HG03520 (cell line): ENCODE measurements around the gene LAMA3.

ENCODE experiments used
- ATAC-seq: cut with Tn5 transposase; IDR thresholded peaks from one replicate; pipeline ENCODE4 v1.9.1; 2021; ENCODE audit warnings: mild to moderate bottlenecking, moderate library complexity; ENCODE audit not compliant: unreplicated experiment

LAMA3 gene

DNA sequence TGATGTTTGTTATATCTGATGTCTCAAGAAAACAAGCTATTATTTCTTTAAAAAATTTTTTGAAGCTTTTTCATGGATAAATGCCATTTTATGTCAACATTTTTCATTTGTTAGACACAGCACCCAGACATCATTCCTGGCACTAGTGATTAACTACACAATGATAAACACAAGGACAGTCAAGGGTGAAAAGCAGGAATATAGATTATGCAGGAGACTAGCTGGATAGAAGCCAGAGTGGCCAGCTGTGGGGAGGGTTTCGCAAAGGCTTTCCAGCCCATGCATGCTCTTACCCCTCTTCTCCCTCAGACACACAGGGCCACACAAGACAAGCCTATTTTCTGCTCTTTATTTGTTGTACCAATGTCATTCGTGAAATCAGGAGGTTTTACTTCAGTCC is 198.2 kb downstream of the LAMA3 start:
- no peak for ATAC-seq

DNA sequence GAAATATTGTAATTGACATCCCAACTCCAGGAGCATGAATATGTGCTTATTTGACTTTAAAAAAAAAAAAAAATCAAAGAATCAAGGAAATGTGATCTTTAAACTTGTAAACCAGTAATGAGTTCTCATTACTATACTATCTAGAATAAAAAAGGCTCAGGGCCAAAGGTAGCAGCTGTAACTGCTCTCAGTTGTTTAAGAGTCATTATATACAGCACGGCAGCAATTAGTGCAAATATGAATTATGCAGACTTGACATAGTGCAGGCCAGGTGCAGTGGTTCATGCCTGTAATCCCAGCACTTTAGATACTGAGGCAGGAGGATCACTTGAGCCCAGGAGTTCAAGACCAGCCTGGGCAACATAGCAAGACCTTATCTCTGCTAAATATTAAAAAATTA is 199.6 kb downstream of the LAMA3 start:
- ATAC-seq, result no peak

DNA sequence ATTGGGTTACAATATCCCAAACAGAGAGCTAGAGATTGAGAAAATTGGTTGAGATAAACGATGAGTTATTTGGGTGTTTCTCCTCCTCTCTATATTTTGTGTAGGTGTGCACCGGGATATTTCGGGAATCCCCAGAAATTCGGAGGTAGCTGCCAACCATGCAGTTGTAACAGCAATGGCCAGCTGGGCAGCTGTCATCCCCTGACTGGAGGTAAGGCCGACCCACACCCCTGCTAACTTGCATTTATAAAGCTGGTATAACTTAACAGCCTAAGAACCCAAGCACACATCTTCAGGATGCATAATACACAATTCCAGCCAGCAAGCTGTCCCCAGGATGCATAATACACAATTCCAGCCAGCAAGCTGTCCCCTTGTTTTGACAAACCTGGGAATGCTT is 200.7 kb downstream of the LAMA3 start:
- ATAC-seq, result no peak

DNA sequence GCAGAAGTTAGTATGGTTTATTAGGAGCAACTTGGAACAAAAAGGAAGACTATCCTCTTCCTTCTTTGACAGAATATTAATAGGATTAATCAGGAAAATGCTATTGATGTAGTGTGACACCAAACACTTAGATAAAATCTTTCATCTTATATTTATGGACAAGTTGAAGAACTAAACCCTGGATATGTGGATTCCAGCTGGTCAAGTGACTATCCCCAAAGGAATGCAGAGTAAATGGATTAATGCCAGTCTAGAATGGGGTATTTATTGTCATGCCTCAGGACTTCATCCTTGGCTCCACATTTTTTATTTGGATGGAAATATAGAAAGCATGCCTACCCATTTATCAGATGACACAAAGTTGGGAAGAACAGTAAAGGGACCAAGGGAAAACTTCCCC is 201.3 kb downstream of the LAMA3 start:
- ATAC-seq, result no peak

DNA sequence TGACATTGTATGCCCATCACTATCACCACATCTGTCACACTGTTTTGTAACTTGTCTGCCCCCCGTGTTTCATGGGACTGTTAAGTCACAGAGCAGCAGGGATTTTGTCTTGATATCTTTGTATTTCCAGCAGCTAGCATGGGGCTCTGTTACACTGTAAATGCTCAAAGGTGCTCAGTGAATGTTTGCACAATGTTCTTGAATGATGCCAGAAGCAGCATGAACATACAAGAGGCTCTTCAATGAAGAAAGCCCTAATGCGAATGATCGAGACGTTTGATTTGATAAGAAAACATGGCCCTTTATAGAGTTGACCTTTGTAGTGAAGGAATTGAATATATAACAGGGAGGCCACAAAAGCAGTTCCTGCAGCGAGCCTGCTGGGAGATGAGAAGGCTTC is 204.4 kb downstream of the LAMA3 start:
- no peak for ATAC-seq

DNA sequence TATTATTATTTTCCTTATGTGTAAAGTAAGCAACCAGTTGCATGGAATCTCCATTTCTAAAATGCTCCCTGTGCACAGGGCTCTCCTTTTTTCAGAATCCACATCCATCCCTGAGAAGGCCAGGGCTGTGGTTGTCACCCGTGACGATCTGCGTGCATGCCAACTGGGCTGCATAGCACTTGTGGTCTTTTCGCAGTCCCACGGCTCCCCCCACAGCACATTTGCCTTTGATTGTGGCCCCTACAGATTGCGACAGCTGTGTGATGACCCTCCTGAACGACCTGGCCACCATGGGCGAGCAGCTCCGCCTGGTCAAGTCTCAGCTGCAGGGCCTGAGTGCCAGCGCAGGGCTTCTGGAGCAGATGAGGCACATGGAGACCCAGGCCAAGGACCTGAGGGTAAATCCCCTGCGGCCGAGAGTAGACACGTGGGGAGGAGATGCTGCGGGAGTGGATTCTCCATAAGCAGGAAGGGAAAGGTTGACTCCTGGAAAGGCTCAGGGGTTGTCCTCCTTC is 205.5 kb downstream of the LAMA3 start:
- ATAC-seq, result no peak

DNA sequence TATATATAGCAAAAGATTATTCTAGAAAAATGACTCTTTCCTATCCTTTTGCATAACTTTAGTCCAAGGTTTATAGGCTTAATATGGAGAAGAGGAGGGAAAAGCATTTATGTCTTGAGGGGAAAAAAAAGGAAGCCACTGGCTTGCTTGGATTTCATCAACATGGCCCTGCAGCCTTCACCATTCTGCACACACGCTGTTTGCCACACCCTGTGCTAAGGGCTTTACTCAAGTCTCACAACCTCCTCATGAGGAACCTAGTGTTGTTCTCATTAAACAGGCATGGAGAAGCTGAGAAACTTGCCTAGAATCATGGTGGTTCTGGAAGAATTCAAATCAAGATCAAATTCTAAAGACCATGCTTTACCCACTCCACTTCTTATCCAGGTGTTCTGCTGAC is 208.0 kb downstream of the LAMA3 start:
- ATAC-seq, result no peak

DNA sequence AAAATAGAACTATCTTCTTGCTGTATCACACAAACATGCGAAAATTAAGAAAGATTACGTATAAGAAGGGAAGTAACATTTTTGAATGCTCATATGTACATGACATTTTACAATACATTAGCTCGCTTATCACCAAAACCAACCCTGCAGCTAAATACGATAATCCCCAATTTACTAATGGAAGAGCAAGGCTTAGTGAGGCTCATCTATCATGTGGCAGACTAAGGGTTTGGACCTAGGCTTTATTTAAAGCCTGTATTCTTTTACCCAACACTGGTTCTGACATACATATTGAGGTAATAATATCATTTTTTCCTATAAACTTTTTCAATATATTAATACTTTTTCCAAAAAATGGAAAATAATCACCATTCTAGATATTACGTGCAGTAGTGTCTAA is 208.5 kb downstream of the LAMA3 start:
- no peak for ATAC-seq

DNA sequence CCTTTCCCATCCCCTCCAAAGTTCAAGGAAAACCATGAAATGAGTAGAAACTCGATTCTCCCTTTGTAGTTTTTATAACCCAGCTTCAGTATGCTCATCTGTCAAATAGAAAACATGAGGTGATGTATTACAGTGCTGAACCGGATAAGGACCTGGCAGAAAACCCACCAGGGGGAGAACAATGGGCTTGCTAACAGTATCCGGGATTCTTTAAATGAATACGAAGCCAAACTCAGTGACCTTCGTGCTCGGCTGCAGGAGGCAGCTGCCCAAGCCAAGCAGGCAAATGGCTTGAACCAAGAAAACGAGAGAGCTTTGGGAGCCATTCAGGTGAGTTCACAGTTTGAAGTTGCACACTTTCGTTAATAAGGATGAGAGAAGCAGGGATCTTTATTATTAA is 211.7 kb downstream of the LAMA3 start:
- ATAC-seq, result no peak

DNA sequence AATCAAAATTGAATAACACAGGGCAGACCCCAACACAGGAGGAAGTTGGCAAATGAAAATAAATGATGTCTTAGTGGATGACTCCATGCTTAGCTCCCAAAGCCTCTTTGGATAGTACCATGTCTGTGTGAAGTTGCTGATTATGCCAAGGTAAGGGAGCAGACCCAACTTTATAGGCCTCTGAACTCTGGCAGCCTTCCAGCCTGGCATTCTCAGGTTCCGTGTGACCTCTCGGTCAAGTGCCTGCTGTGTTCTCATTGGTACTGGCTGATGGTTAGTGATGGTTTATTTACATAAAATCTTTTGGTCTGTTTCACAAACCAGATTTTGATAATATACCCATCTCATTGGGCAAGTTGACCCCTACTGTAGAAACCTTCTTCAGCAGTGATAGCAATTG is 213.1 kb downstream of the LAMA3 start:
- no peak for ATAC-seq

DNA sequence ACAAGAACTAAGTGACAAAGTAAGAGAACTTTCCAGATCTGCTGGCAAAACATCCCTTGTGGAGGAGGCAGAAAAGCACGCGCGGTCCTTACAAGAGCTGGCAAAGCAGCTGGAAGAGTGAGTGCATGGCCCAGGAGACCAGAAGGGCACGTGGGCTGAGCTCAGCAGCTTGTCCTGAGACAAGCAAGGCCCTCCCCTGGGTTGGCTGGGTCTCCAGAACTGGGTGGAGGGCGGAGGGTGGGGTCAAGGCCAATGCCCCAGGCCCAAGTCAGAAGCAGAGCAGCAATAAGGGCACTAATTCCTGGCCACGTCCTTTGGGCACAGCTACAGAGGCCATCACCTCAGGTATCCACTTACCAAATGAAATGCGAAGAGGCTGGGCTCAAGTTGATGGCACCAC is 214.7 kb downstream of the LAMA3 start:
- no peak for ATAC-seq

DNA sequence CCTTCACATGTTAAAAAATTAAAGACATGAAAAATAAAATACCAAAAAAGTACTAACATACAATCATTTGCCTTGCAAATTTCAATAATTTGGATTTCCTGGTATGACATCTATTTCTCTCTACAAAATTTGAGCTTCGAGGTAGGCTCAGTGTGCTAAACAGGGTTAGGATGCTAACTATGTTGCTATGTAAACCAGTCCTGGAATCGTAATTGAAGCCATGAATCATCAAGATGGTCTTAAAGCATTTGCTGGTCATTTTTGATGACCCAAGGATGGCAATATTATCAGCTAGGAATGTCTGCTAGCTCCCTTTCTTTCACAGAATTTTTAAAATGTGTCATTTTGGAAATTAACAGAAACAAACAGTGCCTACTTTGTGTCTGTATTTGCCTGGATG is 217.4 kb downstream of the LAMA3 start:
- no peak for ATAC-seq

DNA sequence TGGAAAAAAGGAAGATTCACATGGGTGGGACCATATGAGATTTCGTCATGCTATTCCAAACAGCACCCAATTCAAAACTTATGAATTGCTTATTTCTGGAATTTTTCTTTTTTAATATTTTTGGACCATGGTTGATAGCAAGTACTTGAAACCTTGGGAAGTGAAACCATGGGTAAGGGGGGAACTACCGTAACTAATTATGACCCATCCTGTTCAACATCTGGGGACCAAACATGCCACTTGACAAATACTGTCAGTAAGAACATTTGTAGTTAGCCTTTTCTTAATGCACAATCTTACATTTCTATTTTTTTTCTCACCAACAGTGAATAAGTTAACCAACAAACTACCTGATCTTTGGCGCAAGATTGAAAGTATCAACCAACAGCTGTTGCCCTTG is 219.6 kb downstream of the LAMA3 start:
- no peak for ATAC-seq

DNA sequence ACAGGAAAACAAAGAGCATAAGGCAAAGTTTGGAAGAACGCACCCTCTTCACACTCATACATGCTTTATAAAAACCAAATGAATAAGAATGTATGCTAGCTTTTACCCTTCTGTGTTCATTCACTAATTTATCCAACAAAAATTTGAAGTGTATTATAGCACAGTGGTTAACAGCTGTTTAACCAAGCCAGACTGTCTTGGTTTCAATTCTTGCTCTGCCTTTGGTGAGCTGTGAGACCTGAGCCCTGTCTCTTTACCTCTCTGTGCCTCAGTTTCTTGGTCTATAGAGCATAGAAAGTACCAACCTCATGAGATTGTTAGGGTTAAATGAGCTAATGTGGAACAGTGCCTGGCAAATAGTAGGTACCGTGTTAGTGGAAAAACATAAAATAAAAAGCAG is 220.8 kb downstream of the LAMA3 start:
- ATAC-seq, result no peak

DNA sequence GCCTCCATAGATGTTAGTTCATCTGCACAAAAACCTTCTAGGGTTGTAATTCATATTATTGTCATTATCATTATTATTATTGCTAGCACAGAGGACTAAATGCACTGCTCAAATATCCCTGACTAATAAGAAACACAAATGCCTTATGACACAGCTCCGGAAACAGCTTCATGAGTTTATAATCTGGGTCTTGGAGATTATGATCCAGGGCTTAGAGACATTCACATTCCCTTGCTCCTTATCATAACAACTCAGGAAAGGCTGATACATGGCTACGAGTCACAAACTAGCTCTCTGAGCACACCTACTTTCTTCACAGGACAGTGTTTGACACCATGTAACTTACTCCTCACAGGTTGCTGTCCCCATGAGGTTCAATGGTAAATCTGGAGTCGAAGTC is 223.1 kb downstream of the LAMA3 start:
- ATAC-seq, result no peak

DNA sequence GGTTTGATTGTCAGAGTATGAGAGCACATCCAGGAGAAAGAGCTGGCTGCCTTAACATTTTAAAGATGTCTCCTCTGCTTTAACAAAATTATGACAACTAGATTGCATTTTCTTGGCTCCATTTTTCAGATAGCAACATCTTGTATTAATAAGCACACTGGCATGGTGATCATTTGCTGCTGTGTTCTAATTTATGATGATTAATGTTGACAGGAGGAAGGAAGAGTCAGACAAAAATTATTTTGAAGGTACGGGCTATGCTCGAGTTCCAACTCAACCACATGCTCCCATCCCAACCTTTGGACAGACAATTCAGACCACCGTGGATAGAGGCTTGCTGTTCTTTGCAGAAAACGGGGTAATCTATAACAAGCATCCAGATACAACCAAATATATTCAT is 227.1 kb downstream of the LAMA3 start:
- ATAC-seq, result no peak

DNA sequence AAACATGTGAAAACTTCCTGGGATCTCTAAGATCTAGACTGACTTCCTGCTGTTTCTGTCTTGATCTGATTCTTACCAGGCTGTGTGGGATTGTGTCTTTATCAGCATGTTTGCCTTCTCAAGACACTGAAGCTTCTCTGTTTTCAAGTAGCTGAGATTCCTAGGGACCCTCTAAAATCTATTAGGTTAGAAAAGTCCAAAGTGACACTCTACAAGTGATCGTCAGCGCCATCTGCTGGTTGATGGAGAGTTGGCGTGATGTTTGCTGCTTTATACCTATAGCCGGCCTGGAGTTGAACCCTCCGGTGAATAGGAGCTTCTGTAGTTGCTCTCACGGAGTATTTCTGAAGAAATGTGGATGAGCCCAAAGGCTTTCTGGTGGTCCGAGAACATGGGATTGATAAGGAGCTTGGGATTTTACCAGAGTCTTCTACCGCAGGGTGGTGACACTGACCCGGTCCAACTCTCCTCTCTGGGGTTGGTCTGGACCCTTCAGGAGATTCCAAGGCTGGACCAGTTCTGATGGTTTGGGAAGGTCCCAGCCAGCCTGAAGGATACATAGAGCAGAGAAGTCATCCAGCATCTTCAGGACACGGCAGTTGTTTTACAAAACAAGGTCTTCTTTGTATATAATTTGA is 229.3 kb downstream of the LAMA3 start:
- no peak for ATAC-seq

DNA sequence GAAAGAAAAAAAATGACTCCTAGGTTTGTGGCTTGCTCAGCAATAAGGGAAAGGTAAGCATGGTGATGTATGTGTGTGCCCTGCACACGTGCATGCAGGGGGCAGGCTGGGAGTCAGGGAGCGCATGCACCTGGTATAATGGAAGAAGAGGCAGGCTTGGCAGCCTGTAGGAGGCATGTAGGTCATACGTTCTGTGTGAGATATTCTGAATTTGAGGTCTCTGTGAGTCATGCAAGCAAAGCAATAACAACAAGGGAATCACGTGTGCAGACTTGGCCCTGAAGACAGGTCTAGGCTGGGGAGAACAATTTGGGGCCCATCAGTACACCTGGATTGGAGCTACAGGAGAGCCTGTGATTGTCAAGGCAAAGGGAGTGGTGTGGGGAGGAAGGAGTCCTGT is 230.8 kb downstream of the LAMA3 start:
- ATAC-seq, result no peak

DNA sequence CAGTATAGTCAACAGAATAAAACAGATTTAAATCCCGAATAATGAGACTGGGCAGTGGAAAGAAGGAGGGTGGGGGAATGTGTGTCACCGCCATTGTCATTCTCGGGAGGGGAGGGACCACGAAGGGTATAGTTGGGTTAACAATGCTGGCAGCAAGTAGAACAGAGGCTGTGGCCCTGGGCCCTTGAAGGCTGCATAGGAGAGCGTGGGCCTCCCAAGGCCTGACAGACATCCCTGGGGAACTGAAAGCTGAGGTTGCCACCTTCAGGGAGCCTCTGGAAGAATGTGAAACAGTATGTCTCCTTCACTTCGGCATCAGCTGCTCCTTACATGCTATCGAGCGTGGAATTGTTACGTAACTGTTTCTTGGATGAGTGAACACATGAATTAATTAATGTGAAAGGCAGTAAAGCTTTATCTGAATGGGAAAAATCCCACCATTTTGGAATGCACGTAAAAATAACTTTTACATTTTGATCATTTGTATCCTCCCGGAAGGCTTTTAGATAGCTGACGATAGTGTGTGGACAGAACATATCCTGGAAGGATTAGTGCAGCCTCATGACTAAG is 232.5 kb downstream of the LAMA3 start:
- no peak for ATAC-seq

DNA sequence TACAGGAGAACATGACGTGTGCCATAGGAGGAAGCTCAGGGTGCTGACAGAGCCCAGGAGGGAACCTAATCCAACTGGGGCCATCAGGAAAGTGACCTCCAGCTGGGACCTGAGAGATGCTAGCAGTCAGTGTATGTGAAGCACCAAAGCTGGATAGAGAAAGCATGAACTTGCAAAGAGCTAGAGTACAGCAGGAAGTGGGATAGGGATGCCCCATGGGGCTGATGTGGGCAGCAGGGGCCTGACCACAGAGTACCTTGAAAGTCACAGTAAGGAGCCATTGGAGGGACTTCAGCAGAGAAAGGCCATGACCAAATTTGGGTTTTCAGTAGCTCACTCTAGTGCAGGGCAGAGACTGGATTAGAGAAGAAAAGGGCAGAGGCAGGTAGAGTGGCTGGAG is 233.7 kb downstream of the LAMA3 start:
- ATAC-seq, result no peak

DNA sequence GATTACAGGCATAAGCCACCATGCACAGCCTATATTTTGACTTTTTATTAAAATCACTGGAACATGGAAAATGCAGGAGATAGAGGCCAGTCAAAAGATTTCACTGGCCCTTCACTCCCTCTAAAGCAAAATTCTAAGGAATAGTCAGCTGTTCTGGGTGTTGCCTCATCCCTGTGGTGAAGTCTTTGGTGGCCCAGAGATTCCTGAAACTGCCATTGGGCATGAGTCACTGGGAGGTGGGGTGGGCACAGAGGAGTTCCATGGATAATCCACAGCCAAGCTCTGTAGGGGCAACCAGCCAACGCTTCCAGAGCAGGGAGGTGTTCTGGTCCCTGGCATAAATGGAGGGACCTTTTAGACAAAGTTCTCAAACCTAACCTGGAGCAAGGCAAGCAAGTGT is 235.6 kb downstream of the LAMA3 start:
- ATAC-seq, result no peak

DNA sequence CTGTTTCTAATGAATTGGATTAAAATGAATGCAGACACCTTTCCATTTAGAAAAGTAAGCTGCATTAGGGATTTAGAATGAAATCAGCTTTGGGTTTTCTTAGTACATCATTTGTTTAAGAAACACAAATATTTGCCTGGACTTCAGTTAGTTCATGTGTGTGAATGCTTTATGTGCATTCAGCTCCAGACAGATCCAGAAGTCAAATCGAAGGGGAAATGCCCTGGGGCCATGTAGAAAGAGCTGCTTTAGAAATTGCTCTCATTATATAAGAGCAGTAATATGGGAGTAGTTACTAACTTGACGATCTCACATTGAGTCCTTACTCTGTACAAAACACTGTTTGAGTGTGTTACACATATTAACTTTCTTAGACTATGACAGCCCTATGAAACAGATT is 237.3 kb downstream of the LAMA3 start:
- ATAC-seq, result no peak
